Activated CD4-positive, alpha-beta memory T cell treated with anti-CD3 and anti-CD28 coated beads for 36 hours (primary cell): ENCODE measurements around the gene ITK. TPM values are rescaled to one million over a fixed set of nuclear protein-coding genes. Genes with fewer than 3 reads are reported as not detected.

Experiments
- CTCF ChIA-PET: fragments of 350-600 bp; sonication (Branson Sonifier 250); formaldehyde crosslinking; loops from one replicate; lab custom pipeline; 2021; ENCODE audit warnings: antibody characterized with exemption, inconsistent platforms; lab: Charles Lee
- POLR2A ChIA-PET: fragments of 350-600 bp; sonication (Branson Sonifier 250); formaldehyde crosslinking; loops from one replicate; lab custom pipeline; 2021; ENCODE audit warnings: antibody characterized with exemption; lab: Charles Lee
- DNase-seq: peaks from one replicate; pipeline ENCODE4 v3.0.0-alpha.2; 2020
- H3K27ac Mint-ChIP-seq: one replicate; pipeline ENCODE4 v1.8.0; 2021; ENCODE audit warnings: mixed read lengths
- H3K27me3 Mint-ChIP-seq: one replicate; pipeline ENCODE4 v1.8.0; 2021; ENCODE audit warnings: mixed read lengths
- H3K36me3 Mint-ChIP-seq: one replicate; pipeline ENCODE4 v1.8.0; 2021; ENCODE audit warnings: mixed read lengths
- H3K4me1 Mint-ChIP-seq: one replicate; pipeline ENCODE4 v1.8.0; 2021; ENCODE audit warnings: low read depth, mixed read lengths
- H3K4me3 Mint-ChIP-seq: one replicate; pipeline ENCODE4 v1.8.0; 2021; ENCODE audit warnings: mild to moderate bottlenecking, mixed read lengths
- H3K9me3 Mint-ChIP-seq: one replicate; pipeline ENCODE4 v1.8.0; 2021; ENCODE audit warnings: mixed read lengths
- intact Hi-C: fragments of 100-400 bp; cut with micrococcal nuclease; formaldehyde crosslinking; loops from one replicate; pipeline ENCODE4 v1.15.1; 2023
- total RNA-seq, 2 experiments: library from RNA; stranded (reverse); gene quantifications; one replicate each; pipeline ENCODE4 v1.2.3, GENCODE V29; 2021

The ITK gene
- total RNA-seq, 2 experiments from 2014 or later, result 236 to 240 TPM

- DNase-seq, result no peak
- Mint-ChIP-seq H3K36me3 (peaks cover 8% of the 10 kb centered on the region), H3K9me3 (peaks cover 6% of the 10 kb centered on the region), H3K4me3 (no peak overlapping the region), H3K4me1 (peaks cover 84% of the 10 kb centered on the region), H3K27me3 (no peaks in the 10 kb centered on the region), H3K27ac (peak overlapping the region; percentile 66)
- ChIA-PET CTCF (interaction anchor here (0.7 to 1.9 kb wide), 3 partner anchors 12 to 49 kb away, joined by 3 to 5 read pairs (median 3); no protein-coding TSS in a partner anchor), POLR2A (interaction anchor here (0.6 kb wide), 1 partner anchor 581 kb away, joined by 4 read pairs; no protein-coding TSS in a partner anchor)
- intact Hi-C loops, result no loop called here
Measured at GRCh38 chr5:157279605-157280239, 99.1 kb downstream of the ITK start.

GRCh38 chr5:157280927-157281326 lies 100.3 kb downstream of the ITK start:
- H3K27me3 Mint-ChIP-seq, result no peaks in the 10 kb centered on the region
- ChIA-PET POLR2A (no interaction called here), CTCF (no interaction called here)
- H3K9me3 Mint-ChIP-seq, result peaks cover 6% of the 10 kb centered on the region
- H3K27ac Mint-ChIP-seq, result peak overlapping the region; percentile 66
- no peak for DNase-seq
- peaks cover 19% of the 10 kb centered on the region for H3K36me3 Mint-ChIP-seq
- intact Hi-C loops, result loop anchor here (1.0 kb wide), 1 partner anchor 8 kb away; no protein-coding TSS in a partner anchor
- peaks cover 89% of the 10 kb centered on the region for H3K4me1 Mint-ChIP-seq
- no peak overlapping the region for H3K4me3 Mint-ChIP-seq

GRCh38 chr5:157282150-157282549 lies 101.5 kb downstream of the ITK start:
- Mint-ChIP-seq H3K27ac (peak overlapping the region; percentile 54), H3K9me3 (peaks cover 6% of the 10 kb centered on the region), H3K4me1 (peaks cover 80% of the 10 kb centered on the region), H3K27me3 (no peaks in the 10 kb centered on the region), H3K4me3 (no peak overlapping the region), H3K36me3 (peaks cover 24% of the 10 kb centered on the region)
- CTCF ChIA-PET, result interaction anchor here (1.8 kb wide), 1 partner anchor 8 kb away, joined by 5 read pairs; no protein-coding TSS in a partner anchor
- intact Hi-C loops, result loop anchor here (1.0 kb wide), 1 partner anchor 8 kb away; no protein-coding TSS in a partner anchor
- POLR2A ChIA-PET, result no interaction called here
- peak; percentile 60 for DNase-seq

- peaks cover 6% of the 10 kb centered on the region for H3K9me3 Mint-ChIP-seq
- no peak overlapping the region for H3K4me3 Mint-ChIP-seq
- CTCF ChIA-PET, result interaction anchor here (1.0 to 3.3 kb wide), 4 partner anchors 10 to 45 kb away, joined by 3 to 13 read pairs (median 6); no protein-coding TSS in a partner anchor
- no peaks in the 10 kb centered on the region for H3K27me3 Mint-ChIP-seq
- intact Hi-C loops, result no loop called here
- H3K4me1 Mint-ChIP-seq, result peaks cover 83% of the 10 kb centered on the region
- peak overlapping the region; percentile 77 for H3K27ac Mint-ChIP-seq
- peaks cover 36% of the 10 kb centered on the region for H3K36me3 Mint-ChIP-seq
- DNase-seq, result peak; percentile 25
- POLR2A ChIA-PET, result interaction anchor here (1.2 to 2.3 kb wide), 2 partner anchors 11 to 16 kb away, joined by 4 to 7 read pairs; no protein-coding TSS in a partner anchor
Measured at GRCh38 chr5:157283434-157283833, 102.8 kb downstream of the ITK start.

- H3K27ac Mint-ChIP-seq, result no peak overlapping the region
- peaks cover 80% of the 10 kb centered on the region for H3K4me1 Mint-ChIP-seq
- POLR2A ChIA-PET, result interaction anchor here (1.9 to 2.3 kb wide), 2 partner anchors 12 kb away, joined by 5 to 7 read pairs; no protein-coding TSS in a partner anchor
- no peak for DNase-seq
- peaks cover 37% of the 10 kb centered on the region for H3K36me3 Mint-ChIP-seq
- no peak overlapping the region for H3K4me3 Mint-ChIP-seq
- intact Hi-C loops, result no loop called here
- H3K27me3 Mint-ChIP-seq, result no peaks in the 10 kb centered on the region
- peaks cover 6% of the 10 kb centered on the region for H3K9me3 Mint-ChIP-seq
- CTCF ChIA-PET, result interaction anchor here (1.0 to 3.3 kb wide), 3 partner anchors 27 to 44 kb away, joined by 3 to 13 read pairs (median 3); no protein-coding TSS in a partner anchor
Measured at GRCh38 chr5:157284458-157285212, 104.0 kb downstream of the ITK start.

- no peaks in the 10 kb centered on the region for H3K27me3 Mint-ChIP-seq
- no peak for DNase-seq
- peaks cover 42% of the 10 kb centered on the region for H3K36me3 Mint-ChIP-seq
- no peak overlapping the region for H3K4me3 Mint-ChIP-seq
- ChIA-PET POLR2A (interaction anchor here (1.9 kb wide), 1 partner anchor 13 kb away, joined by 5 read pairs; no protein-coding TSS in a partner anchor), CTCF (interaction anchor here (0.8 to 3.3 kb wide), 3 partner anchors 22 to 43 kb away, joined by 3 to 13 read pairs (median 4); no protein-coding TSS in a partner anchor)
- peaks cover 6% of the 10 kb centered on the region for H3K9me3 Mint-ChIP-seq
- H3K27ac Mint-ChIP-seq, result peak overlapping the region; percentile 30
- H3K4me1 Mint-ChIP-seq, result peaks cover 81% of the 10 kb centered on the region
- intact Hi-C loops, result no loop called here
Measured at GRCh38 chr5:157285310-157286035, 104.8 kb downstream of the ITK start.

GRCh38 chr5:157286761-157287211 lies 106.1 kb downstream of the ITK start:
- Mint-ChIP-seq H3K36me3 (peaks cover 51% of the 10 kb centered on the region), H3K9me3 (peaks cover 5% of the 10 kb centered on the region), H3K4me3 (no peak overlapping the region), H3K27me3 (no peaks in the 10 kb centered on the region), H3K27ac (no peak overlapping the region), H3K4me1 (peaks cover 79% of the 10 kb centered on the region)
- intact Hi-C loops, result no loop called here
- CTCF ChIA-PET, result interaction anchor here (1.1 to 2.6 kb wide), 3 partner anchors 17 to 42 kb away, joined by 5 to 10 read pairs (median 7); no protein-coding TSS in a partner anchor
- DNase-seq, result no peak
- POLR2A ChIA-PET, result interaction anchor here (1.9 kb wide), 1 partner anchor 14 kb away, joined by 5 read pairs; no protein-coding TSS in a partner anchor

- Mint-ChIP-seq H3K4me3 (no peak overlapping the region), H3K9me3 (no peaks in the 10 kb centered on the region), H3K4me1 (peaks cover 73% of the 10 kb centered on the region), H3K27me3 (no peaks in the 10 kb centered on the region), H3K27ac (peak overlapping the region; percentile 4), H3K36me3 (peaks cover 58% of the 10 kb centered on the region)
- intact Hi-C loops, result no loop called here
- ChIA-PET POLR2A (no interaction called here), CTCF (interaction anchor here (0.7 to 2.6 kb wide), 4 partner anchors 35 to 144 kb away, joined by 3 to 7 read pairs (median 4); no protein-coding TSS in a partner anchor)
- no peak for DNase-seq
Measured at GRCh38 chr5:157288405-157289163, 107.9 kb downstream of the ITK start.

GRCh38 chr5:157289164-157289819 lies 108.7 kb downstream of the ITK start:
- no peaks in the 10 kb centered on the region for H3K9me3 Mint-ChIP-seq
- H3K4me1 Mint-ChIP-seq, result peaks cover 73% of the 10 kb centered on the region
- intact Hi-C loops, result no loop called here
- ChIA-PET POLR2A (interaction anchor here (1.0 kb wide), 1 partner anchor 20 kb away, joined by 3 read pairs; no protein-coding TSS in a partner anchor), CTCF (interaction anchor here (0.7 to 2.6 kb wide), 2 partner anchors 36 to 143 kb away, joined by 4 to 7 read pairs; no protein-coding TSS in a partner anchor)
- DNase-seq, result no peak
- H3K27ac Mint-ChIP-seq, result no peak overlapping the region
- H3K4me3 Mint-ChIP-seq, result no peak overlapping the region
- no peaks in the 10 kb centered on the region for H3K27me3 Mint-ChIP-seq
- peaks cover 64% of the 10 kb centered on the region for H3K36me3 Mint-ChIP-seq
